IMR-90 (cell line): ENCODE measurements around the gene GALNT16. TPM values are rescaled to one million over a fixed set of nuclear protein-coding genes. Genes with fewer than 3 reads are reported as not detected.

ENCODE experiments used
- ATAC-seq: fragments of 200-7000 bp; cut with Tn5 transposase; 2 replicates; pipeline ENCODE4 v1.9.1; 2020; ENCODE audit warnings: low read depth, mild to moderate bottlenecking, moderate library complexity
- BruUV-seq: library from RNA; stranded (reverse); fragments of 400-500 nt; replicated peaks from 2 replicates; lab custom pipeline; 2021; lab: Mats Ljungman, UMichigan
- CTCF ChIA-PET: fragments of 300-600 bp; formaldehyde crosslinking; extraction: SDS; loops from one replicate; lab custom pipeline; 2021; ENCODE audit warnings: antibody characterized with exemption; lab: Yijun Ruan, JAX
- POLR2A ChIA-PET: fragments of 300-600 bp; sonication (Branson Sonifier 250); formaldehyde crosslinking; loops from one replicate; lab custom pipeline; 2022; ENCODE audit warnings: antibody characterized with exemption; ENCODE audit not compliant: unreplicated experiment; lab: Charles Lee
- DNase-seq: peaks from one replicate; pipeline ENCODE4 v3.0.0; 2013
- H2AFZ ChIP-seq: replicated peaks from 2 replicates; pipeline ENCODE3; 2013; ENCODE audit warnings: low read length, mild to moderate bottlenecking; ENCODE audit not compliant: poor library complexity
- H2AK5ac ChIP-seq: 2 replicates; pipeline ENCODE4 v1.6.1; 2013; ENCODE audit warnings: low read depth, low read length, inconsistent platforms
- H2AK9ac ChIP-seq: replicated peaks from 2 replicates; pipeline ENCODE3; 2013; ENCODE audit warnings: mild to moderate bottlenecking, low read depth, low read length, moderate library complexity; ENCODE audit not compliant: poor library complexity
- H2BK120ac ChIP-seq: 2 replicates; pipeline ENCODE4 v1.6.1; 2013; ENCODE audit warnings: low read depth, low read length, inconsistent platforms
- H2BK15ac ChIP-seq: 3 replicates; pipeline ENCODE4 v1.6.1; 2013; ENCODE audit warnings: low read depth, low read length, inconsistent platforms
- H2BK20ac ChIP-seq: 2 replicates; pipeline ENCODE4 v1.6.1; 2013; ENCODE audit warnings: low read depth, mild to moderate bottlenecking, inconsistent platforms, low read length, moderate library complexity
- H2BK5ac ChIP-seq: 2 replicates; pipeline ENCODE4 v1.6.1; 2013; ENCODE audit warnings: mild to moderate bottlenecking, low read depth, low read length, inconsistent platforms; ENCODE audit not compliant: poor library complexity, severe bottlenecking
- H3K14ac ChIP-seq: replicated peaks from 2 replicates; pipeline ENCODE4 v1.6.1; 2013; ENCODE audit warnings: low read depth, low read length, inconsistent platforms
- H3K18ac ChIP-seq: 2 replicates; pipeline ENCODE4 v1.6.1; 2013; ENCODE audit warnings: low read depth, low read length, control low read depth
- H3K23ac ChIP-seq: 2 replicates; pipeline ENCODE4 v1.6.1; 2013; ENCODE audit warnings: low read depth, low read length, inconsistent platforms
- H3K27ac ChIP-seq: 2 replicates; pipeline ENCODE4 v1.5.1; 2013; ENCODE audit warnings: mild to moderate bottlenecking, control low read depth, low read length; ENCODE audit not compliant: insufficient read depth
- H3K27me3 ChIP-seq: 2 replicates; pipeline ENCODE4 v1.6.1; 2013; ENCODE audit warnings: low read length; ENCODE audit not compliant: control insufficient read depth, insufficient read depth
- H3K36me3 ChIP-seq: 2 replicates; pipeline ENCODE4 v1.6.1; 2013; ENCODE audit warnings: low read length, mixed read lengths; ENCODE audit not compliant: control insufficient read depth, insufficient read depth
- H3K4ac ChIP-seq: 2 replicates; pipeline ENCODE4 v1.6.1; 2013; ENCODE audit warnings: low read depth, low read length, inconsistent platforms
- H3K4me1 ChIP-seq: 2 replicates; pipeline ENCODE4 v1.6.1; 2013; ENCODE audit warnings: low read length, mixed read lengths; ENCODE audit not compliant: control insufficient read depth, insufficient read depth
- H3K4me2 ChIP-seq: 2 replicates; pipeline ENCODE4 v1.6.1; 2013; ENCODE audit warnings: low read depth, mild to moderate bottlenecking, control low read depth, low read length, moderate library complexity
- H3K4me3 ChIP-seq: 2 replicates; pipeline ENCODE4 v1.5.1; 2013; ENCODE audit warnings: low read depth, mild to moderate bottlenecking, control low read depth, low read length, moderate library complexity; ENCODE audit not compliant: insufficient read depth
- H3K56ac ChIP-seq: 2 replicates; pipeline ENCODE4 v1.6.1; 2013; ENCODE audit warnings: low read length, inconsistent platforms; ENCODE audit not compliant: insufficient read depth; ENCODE audit errors: extremely low read depth
- H3K79me1 ChIP-seq, 2 experiments: 2 replicates each; pipeline ENCODE4 v1.6.1; 2013; ENCODE audit warnings: low read length in 2 of 2, inconsistent platforms in 1 of 2, low read depth in 1 of 2
- H3K9ac ChIP-seq: 2 replicates; pipeline ENCODE4 v1.6.1; 2013; ENCODE audit warnings: low read depth, low read length, control low read depth
- H3K9me1 ChIP-seq: 2 replicates; pipeline ENCODE4 v1.6.1; 2013; ENCODE audit warnings: low read length, inconsistent platforms; ENCODE audit not compliant: insufficient read depth
- H3K9me3 ChIP-seq: 2 replicates; pipeline ENCODE4 v1.6.1; 2013; ENCODE audit warnings: low read length; ENCODE audit not compliant: control insufficient read depth, insufficient read depth
- H4K20me1 ChIP-seq: 2 replicates; pipeline ENCODE4 v1.6.1; 2013; ENCODE audit warnings: low read length, inconsistent platforms; ENCODE audit not compliant: insufficient read depth
- H4K5ac ChIP-seq: 2 replicates; pipeline ENCODE4 v1.6.1; 2013; ENCODE audit warnings: mild to moderate bottlenecking, low read depth, low read length, control low read depth
- H4K8ac ChIP-seq, 2 experiments: 2 replicates each; pipeline ENCODE4 v1.6.1; 2013; ENCODE audit warnings: low read depth in 2 of 2, low read length in 2 of 2, control low read depth in 1 of 2, inconsistent platforms in 1 of 2
- H4K91ac ChIP-seq: 2 replicates; pipeline ENCODE4 v1.6.1; 2013; ENCODE audit warnings: low read depth, low read length, inconsistent platforms; ENCODE audit not compliant: insufficient read depth
- BHLHE40 ChIP-seq: fragments of 150-350 bp; IDR thresholded peaks from 2 replicates; pipeline ENCODE4 v1.6.1; 2016; ENCODE audit warnings: mild to moderate bottlenecking, low read depth, low read length
- FOS ChIP-seq: fragments of 150-350 bp; IDR thresholded peaks from 2 replicates; pipeline ENCODE4 v1.6.1; 2016; ENCODE audit warnings: low read depth, low read length
- WGBS, 2 experiments: methylation state at CpG; one replicate each; pipeline versions ENCODE4 v1.1.5 to v1.1.7; 2013; ENCODE audit warnings: missing lambda C conversion rate in 2 of 2; ENCODE audit not compliant: insufficient read length in 1 of 2; ENCODE audit errors: extremely low coverage in 2 of 2; 5-methylcytosine and 5-hydroxymethylcytosine counted together
- dilution Hi-C: fragments of 300-500 bp; cut with HindIII; formaldehyde crosslinking; loops from one replicate; pipeline ENCODE4 v1.14.3; 2018; ENCODE audit warnings: low sequenced_read_pairs; ENCODE audit not compliant: unreplicated experiment
- in situ Hi-C: fragments of 300-500 bp; cut with MboI; formaldehyde crosslinking; loops from 3 replicates; pipeline ENCODE4 v1.14.3; 2019; ENCODE audit warnings: low sequenced_read_pairs, inconsistent platforms, mixed read lengths
- intact Hi-C: fragments of 100-400 bp; cut with micrococcal nuclease; formaldehyde crosslinking; loops from 2 replicates; pipeline ENCODE4 v1.10.0; 2022
- polyA plus RNA-seq, 3 experiments: library from polyadenylated mRNA; depleted of rRNA; stranded (reverse); fragments of >200 nt; gene quantifications; 2 replicates each; pipeline ENCODE4 v1.2.3, GENCODE V29; 2012; ENCODE audit warnings: low replicate concordance in 1 of 3
- total RNA-seq: library from RNA; depleted of rRNA; stranded (reverse); fragments of >200 nt; gene quantifications from 2 replicates; pipeline ENCODE4 v1.2.3, GENCODE V29; 2012

Gene GALNT16
- total and polyA plus RNA-seq, 2 of the 4 experiments (the other 2 are of a cell fraction): 0.36 to 1.5 TPM

- Histone ChIP-seq H2BK5ac (no peak overlapping the region), H2BK15ac (no peak overlapping the region), H3K27ac (no peak overlapping the region), H2BK20ac (no peak overlapping the region), H3K9me1 (no peaks in the 10 kb centered on the region; the same call in 1 of the 2 replicates), H2AFZ (no peak overlapping the region), H2AK9ac (no peak overlapping the region), H4K91ac (no peak overlapping the region), H3K4ac (no peak overlapping the region), H4K8ac (no peak overlapping the region), H4K5ac (no peak overlapping the region), H3K4me3 (no peak overlapping the region), H3K27me3 (peaks cover 47% of the 10 kb centered on the region), H3K18ac (no peak overlapping the region), H3K9me3 (no peaks in the 10 kb centered on the region), H3K9ac (no peak overlapping the region), H3K4me2 (no peak overlapping the region), H2AK5ac (no peak overlapping the region), H3K36me3 (no peaks in the 10 kb centered on the region), H3K23ac (no peak overlapping the region), H3K14ac (no peak overlapping the region), H3K79me1 (no peaks in the 10 kb centered on the region), H2BK120ac (no peak overlapping the region), H4K20me1 (no peaks in the 10 kb centered on the region), H3K4me1 (no peaks in the 10 kb centered on the region), H3K56ac (no peak overlapping the region)
- intact Hi-C loops: no loop called here
- no CpG with 5 or more reads among the region's 4 CpGs for WGBS, 2 experiments
- BruUV-seq: no TSS peak
- dilution Hi-C loops: no loop called here
- no peak for TF ChIP-seq BHLHE40
- TF ChIP-seq FOS: no peak
- no peak for ATAC-seq
- CTCF ChIA-PET: no interaction called here
- DNase-seq: no peak
- in situ Hi-C loops: no loop called here
- POLR2A ChIA-PET: interaction anchor here (0.5 kb wide), 1 partner anchor 63 kb away, joined by 4 read pairs; no protein-coding TSS in a partner anchor
Measured at GRCh38 chr14:69331206-69331605, 71.2 kb downstream of the GALNT16 start.
